ENCODE measurements around the gene IRGC. TPM values are rescaled to one million over a fixed set of nuclear protein-coding genes. Genes with fewer than 3 reads are reported as not detected.

The IRGC gene
- total and polyA plus RNA-seq, 9 of the 15 experiments (the other 6 are each of a cell fraction or from before 2014, with no cell fraction given) = not detected

GRCh38 chr19:43690444-43690843 is 25.4 kb upstream of the IRGC start:
- no peaks in the 10 kb centered on the region for H3K4me1 ChIP-seq (replicated peaks in 1 of 2; ENCODE audit: control insufficient read depth in 2 of 2, insufficient read depth in 2 of 2, low read length in 2 of 2)
- H3K27ac ChIP-seq (ENCODE audit: extremely low read depth, low read depth, low read length) = no peak overlapping the region
- H3K36me3 ChIP-seq (ENCODE audit: control insufficient read depth, insufficient read depth, low read length) = no peaks in the 10 kb centered on the region
- H4K20me1 ChIP-seq (replicated peaks; ENCODE audit: control insufficient read depth, insufficient read depth, low read length) = no peaks in the 10 kb centered on the region
- 19% methylated on average over 3 of the region's 3 CpGs for WGBS (ENCODE audit: insufficient coverage, low coverage, missing lambda C conversion rate)
- H3K9me1 ChIP-seq (ENCODE audit: control insufficient read depth, insufficient read depth, low read length) = no peaks in the 10 kb centered on the region
- H3K9ac ChIP-seq (ENCODE audit: insufficient read depth in 1 of 2, low read depth in 2 of 2, low read length in 2 of 2) = no peak overlapping the region
- no peak overlapping the region for H3K4me2 ChIP-seq (ENCODE audit: insufficient read depth, low read length)
- DNase-seq (ENCODE audit: extremely low read depth in 1 of 4, low spot score in 3 of 4) = no peak
- TF ChIP-seq, protein P1, sequence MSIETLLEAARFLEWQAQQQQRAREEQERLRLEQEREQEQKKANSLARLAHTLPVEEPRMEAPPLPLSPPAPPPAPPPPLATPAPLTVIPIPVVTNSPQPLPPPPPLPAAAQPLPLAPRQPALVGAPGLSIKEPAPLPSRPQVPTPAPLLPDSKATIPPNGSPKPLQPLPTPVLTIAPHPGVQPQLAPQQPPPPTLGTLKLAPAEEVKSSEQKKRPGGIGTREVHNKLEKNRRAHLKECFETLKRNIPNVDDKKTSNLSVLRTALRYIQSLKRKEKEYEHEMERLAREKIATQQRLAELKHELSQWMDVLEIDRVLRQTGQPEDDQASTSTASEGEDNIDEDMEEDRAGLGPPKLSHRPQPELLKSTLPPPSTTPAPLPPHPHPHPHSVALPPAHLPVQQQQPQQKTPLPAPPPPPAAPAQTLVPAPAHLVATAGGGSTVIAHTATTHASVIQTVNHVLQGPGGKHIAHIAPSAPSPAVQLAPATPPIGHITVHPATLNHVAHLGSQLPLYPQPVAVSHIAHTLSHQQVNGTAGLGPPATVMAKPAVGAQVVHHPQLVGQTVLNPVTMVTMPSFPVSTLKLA (conservative IDR thresholded peaks at IDR 0.05) = no peak
- no peak for TF ChIP-seq NCOR1 (IDR thresholded peaks at IDR 0.05)
- TF ChIP-seq KLF16 (IDR thresholded peaks at IDR 0.05) = no peak
- TF ChIP-seq HNRNPK (IDR thresholded peaks at IDR 0.05; ENCODE audit: low read depth, low read length, poor library complexity, severe bottlenecking) = no peak
- peak in 2 of 3 experiments; percentile 11 to 78 for TF ChIP-seq YY1 (IDR thresholded peaks at IDR 0.05; ENCODE audit: borderline replicate concordance in 1 of 3, control insufficient read depth in 1 of 3, extremely low read depth in 1 of 3, insufficient read depth in 3 of 3, insufficient read length in 1 of 3, insufficient replicate concordance in 2 of 3, low read depth in 1 of 3, low read length in 2 of 3)
- ChIA-PET POLR2A (no interaction called here), CTCF (ENCODE audit: low intra/inter-chr PET ratio) (no interaction called here)
- H3K4me3 ChIP-seq = no peak overlapping the region
- no TSS peak for BruUV-seq (replicated peaks)
- H3K27me3 ChIP-seq (ENCODE audit: control insufficient read depth in 2 of 2, insufficient read depth in 2 of 2, low read length in 2 of 2) = 0 out of 5 replicates have a peak, but pooled peaks cover 0 to 4% of the 10 kb centered on the region in 2 experiments
- ATAC-seq = no peak
- peaks cover 6% of the 10 kb centered on the region for H3K9me3 ChIP-seq (replicated peaks; ENCODE audit: control insufficient read depth, insufficient read depth, low read depth, low read length)
- H2AFZ ChIP-seq (ENCODE audit: low read depth, low read length) = no peak overlapping the region
- intact Hi-C loops (cut with micrococcal nuclease) (no loop called here), in situ Hi-C loops (cut with MboI) (no loop called here)
- FAIRE-seq = no peak
- H3K79me2 ChIP-seq (ENCODE audit: control insufficient read depth, insufficient read depth, low read length) = no peaks in the 10 kb centered on the region

Data from K562 (cell line).